Spleen (tissue), 7 donors: Measurements from ENCODE around the gene AP4M1.

Source experiments
- CTCF ChIP-seq, 11 experiments: fragments of 200-600 bp in 7 of 11; fragments of 450-650 bp in 4 of 11; sonication (generic) in 4 of 11; IDR thresholded peaks in 8 of 11; conservative IDR thresholded peaks in 3 of 11; 1 replicate in 7 of 11; 2 replicates in 4 of 11; pipeline versions ENCODE4 v1.4.0 to v1.8.0; 2016 to 2021; ENCODE audit warnings: antibody characterized with exemption in 11 of 11, inconsistent platforms in 4 of 11, mild to moderate bottlenecking in 1 of 11
- POLR2AphosphoS5 ChIP-seq, 3 donors: sonication (generic); formaldehyde crosslinking; IDR thresholded peaks; one replicate each; pipeline ENCODE4 v1.5.1; 2017; ENCODE audit warnings: antibody characterized with exemption in 3 of 3
- donor health status: DM: no; HTN: no; CAD: no; lungs with moderate emphysema.
- donor health status: DM: no; HTN: no; CAD: no.
- donor health status: DM: no; HTN: no; CAD: no.

GRCh38 chr7:100072462-100072861, 29.0 kb upstream of the AP4M1 start:
- no peak for TF ChIP-seq CTCF (IDR thresholded peaks at IDR 0.05 in 8 of 11, conservative IDR thresholded peaks at IDR 0.05 in 3 of 11)
- TF ChIP-seq POLR2AphosphoS5 (IDR thresholded peaks at IDR 0.05) = no peak
